ENCODE measurements around the gene ZSCAN26. TPM values are rescaled to one million over a fixed set of nuclear protein-coding genes. Genes with fewer than 3 reads are reported as not detected.

ZSCAN26 gene
- total RNA-seq, 1 experiment from 2014 or later = 14.3 TPM

GRCh38 chr6:28252009-28252975, 14.7 kb upstream of the ZSCAN26 start, which contains the start of gene ZKSCAN4:
ZKSCAN4 (minus strand) TSS chr6:28252269; CDS start chr6:28251980, 289 bp downstream.
- DNase-seq (ENCODE audit: low spot score) = peak; percentile 95
- in situ Hi-C loops (cut with HindIII; ENCODE audit: low sequenced_read_pairs) = no loop called here

GRCh38 chr6:28254121-28254519, 12.8 kb upstream of the ZSCAN26 start:
- DNase-seq (ENCODE audit: low spot score) = no peak
- in situ Hi-C loops (cut with HindIII; ENCODE audit: low sequenced_read_pairs) = no loop called here

GRCh38 chr6:28257042-28257441, 9.9 kb upstream of the ZSCAN26 start:
- in situ Hi-C loops (cut with HindIII; ENCODE audit: low sequenced_read_pairs) = no loop called here

GRCh38 chr6:28258877-28259777, 7.8 kb upstream of the ZSCAN26 start, which contains the start of gene NKAPL:
NKAPL (plus strand) TSS chr6:28259297; CDS start chr6:28259372, 75 bp downstream.
- DNase-seq (ENCODE audit: low spot score) = peak; percentile 73
- in situ Hi-C loops (cut with HindIII; ENCODE audit: low sequenced_read_pairs) = no loop called here

More at GRCh38 chr6:28257042-28257441, 9.9 kb upstream of the ZSCAN26 start:
- DNase-seq (ENCODE audit: low spot score) = no peak

GRCh38 chr6:28263922-28264321, 3.0 kb upstream of the ZSCAN26 start:
- in situ Hi-C loops (cut with HindIII; ENCODE audit: low sequenced_read_pairs) = no loop called here
- DNase-seq (ENCODE audit: low spot score) = no peak

GRCh38 chr6:28264834-28265401, 2.0 kb upstream of the ZSCAN26 start:
- DNase-seq (ENCODE audit: low spot score) = no peak
- in situ Hi-C loops (cut with HindIII; ENCODE audit: low sequenced_read_pairs) = no loop called here

GRCh38 chr6:28266563-28266961, 381 bp upstream of the ZSCAN26 start:
- no peak for DNase-seq (ENCODE audit: low spot score)
- in situ Hi-C loops (cut with HindIII; ENCODE audit: low sequenced_read_pairs) = no loop called here

GRCh38 chr6:28267695-28268059, 734 bp downstream of the ZSCAN26 start:
- no peak for DNase-seq (ENCODE audit: low spot score)
- in situ Hi-C loops (cut with HindIII; ENCODE audit: low sequenced_read_pairs) = no loop called here

- DNase-seq (ENCODE audit: low spot score) = no peak
- in situ Hi-C loops (cut with HindIII; ENCODE audit: low sequenced_read_pairs) = no loop called here
These were observed 2.5 kb downstream of the ZSCAN26 start for GRCh38 chr6:28269492-28269891.

GRCh38 chr6:28274888-28275287, 7.9 kb downstream of the ZSCAN26 start:
- in situ Hi-C loops (cut with HindIII; ENCODE audit: low sequenced_read_pairs) = no loop called here
- DNase-seq (ENCODE audit: low spot score) = no peak

GRCh38 chr6:28277746-28278145, 10.8 kb downstream of the ZSCAN26 start:
- no peak for DNase-seq (ENCODE audit: low spot score)
- in situ Hi-C loops (cut with HindIII; ENCODE audit: low sequenced_read_pairs) = no loop called here

GRCh38 chr6:28280595-28281287, 13.8 kb downstream of the ZSCAN26 start:
- in situ Hi-C loops (cut with HindIII; ENCODE audit: low sequenced_read_pairs) = no loop called here
- no peak for DNase-seq (ENCODE audit: low spot score)

- in situ Hi-C loops (cut with HindIII; ENCODE audit: low sequenced_read_pairs) = no loop called here
These were observed 14.5 kb downstream of the ZSCAN26 start, which contains the start of gene PGBD1 for GRCh38 chr6:28281288-28282064. PGBD1 (plus strand) TSS chr6:28281572; CDS start chr6:28283814, 2,242 bp downstream.

GRCh38 chr6:28282926-28283325, 16.0 kb downstream of the ZSCAN26 start:
- no peak for DNase-seq (ENCODE audit: low spot score)
- in situ Hi-C loops (cut with HindIII; ENCODE audit: low sequenced_read_pairs) = no loop called here

More at GRCh38 chr6:28281288-28282064, 14.5 kb downstream of the ZSCAN26 start, which contains the start of gene PGBD1:
- DNase-seq (ENCODE audit: low spot score) = peak; percentile 82

GRCh38 chr6:28291573-28291972, 24.6 kb downstream of the ZSCAN26 start:
- in situ Hi-C loops (cut with HindIII; ENCODE audit: low sequenced_read_pairs) = no loop called here
- no peak for DNase-seq (ENCODE audit: low spot score)

- DNase-seq (ENCODE audit: low spot score) = no peak
- in situ Hi-C loops (cut with HindIII; ENCODE audit: low sequenced_read_pairs) = no loop called here
These were observed 28.4 kb downstream of the ZSCAN26 start for GRCh38 chr6:28295326-28295725.

GRCh38 chr6:28296520-28297060, 29.6 kb downstream of the ZSCAN26 start:
- no peak for DNase-seq (ENCODE audit: low spot score)
- in situ Hi-C loops (cut with HindIII; ENCODE audit: low sequenced_read_pairs) = no loop called here

GRCh38 chr6:28303570-28303969, 36.6 kb downstream of the ZSCAN26 start:
- in situ Hi-C loops (cut with HindIII; ENCODE audit: low sequenced_read_pairs) = no loop called here
- no peak for DNase-seq (ENCODE audit: low spot score)
